ENCODE data around the gene CDK5RAP3.
"Not testable (repeated sequence)": the region's sequence is repeated elsewhere in the genome, so short reads cannot be mapped to it uniquely, and the experiment has no call there.

Gene CDK5RAP3

GRCh38 chr17:47975823-47976205 lies 4.9 kb downstream of the CDK5RAP3 start:
- no peak for DNase-seq (ENCODE audit: low spot score)

GRCh38 chr17:47978324-47978723 lies 7.4 kb downstream of the CDK5RAP3 start:
- peak; percentile 37 for DNase-seq (ENCODE audit: low spot score)

DNA sequence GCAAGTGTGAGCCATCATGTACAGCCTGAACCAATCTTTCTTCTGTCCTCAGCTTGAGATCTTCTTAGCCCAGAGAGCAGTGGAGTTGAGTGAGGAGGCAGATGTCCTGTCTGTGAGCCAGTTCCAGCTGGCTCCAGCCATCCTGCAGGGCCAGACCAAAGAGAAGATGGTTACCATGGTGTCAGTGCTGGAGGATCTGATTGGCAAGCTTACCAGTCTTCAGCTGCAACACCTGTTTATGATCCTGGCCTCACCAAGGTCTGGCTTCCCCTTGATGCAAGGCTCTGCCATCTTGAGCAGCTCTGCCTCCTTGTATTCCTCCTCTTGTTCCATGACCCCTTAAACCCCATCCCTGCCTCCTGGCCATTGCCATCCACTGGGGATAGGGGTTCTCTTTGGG lies 9.6 kb downstream of the CDK5RAP3 start:
- no peak for DNase-seq (ENCODE audit: low spot score)

- DNase-seq (ENCODE audit: low spot score) = no peak
Observed at GRCh38 chr17:47981462-47981861, 10.5 kb downstream of the CDK5RAP3 start.

DNA sequence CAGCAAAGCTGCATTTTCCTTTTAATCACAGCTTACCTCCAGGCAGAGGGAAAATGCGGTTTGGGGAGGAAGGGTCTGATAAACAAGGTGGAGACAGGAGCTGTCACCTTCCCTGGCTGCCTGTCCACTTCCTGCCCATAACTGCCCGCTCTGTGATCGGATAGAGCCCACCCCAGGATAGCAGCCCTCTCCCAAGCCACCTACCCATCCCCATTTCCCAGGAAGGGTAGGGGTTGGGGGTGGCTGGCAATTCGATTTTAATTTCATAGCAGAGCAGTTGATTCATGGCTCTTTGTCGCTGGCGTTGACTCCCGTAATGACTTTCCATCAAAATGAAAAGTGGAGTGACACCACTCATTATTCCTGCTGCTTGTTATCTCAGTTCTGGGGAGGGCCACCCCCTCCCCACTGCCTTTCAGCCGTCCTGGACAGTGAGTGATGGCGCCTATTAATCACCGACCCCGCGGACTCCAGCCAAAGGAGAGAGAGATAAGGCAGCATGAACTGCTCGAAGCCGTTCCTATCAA lies 11.2 kb downstream of the CDK5RAP3 start:
- no peak for DNase-seq (ENCODE audit: low spot score)

DNA sequence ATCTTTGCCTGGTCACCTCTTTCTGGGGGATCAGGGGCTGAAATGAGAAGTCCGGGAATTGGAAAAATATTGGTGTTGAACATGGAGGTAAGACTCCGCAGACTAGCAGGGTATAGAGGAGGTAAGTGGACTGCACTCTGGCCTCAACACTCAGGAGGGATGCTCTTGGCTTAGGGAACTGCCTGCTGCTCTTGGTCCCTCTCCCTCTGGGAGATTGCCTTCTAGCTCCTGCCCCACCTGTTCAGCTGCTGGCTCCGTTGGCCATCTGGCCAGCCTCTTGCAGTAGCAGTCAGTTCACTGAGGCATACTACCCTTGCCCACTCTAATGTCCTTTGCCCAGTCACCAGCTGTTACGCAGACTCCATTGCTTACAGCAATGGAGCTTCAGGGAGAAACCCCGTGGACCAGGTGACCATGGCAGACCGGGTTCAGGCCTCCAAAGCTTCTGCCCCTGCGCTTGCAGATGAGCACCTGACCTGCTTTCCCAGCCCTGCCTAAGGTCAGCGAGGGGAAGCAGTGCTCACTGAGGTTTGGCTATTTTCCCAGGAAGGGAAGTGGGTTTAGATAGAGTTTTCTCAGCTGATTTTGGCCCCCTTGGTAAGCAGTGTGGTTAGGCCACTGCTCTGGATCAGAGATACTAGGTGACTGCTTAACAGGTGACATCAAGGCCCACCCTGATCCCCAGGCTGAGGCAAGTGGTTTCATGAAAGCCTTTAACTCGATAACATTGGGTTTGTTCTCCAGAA lies 11.9 kb downstream of the CDK5RAP3 start:
- DNase-seq (ENCODE audit: low spot score) = no peak

GRCh38 chr17:47983492-47984223 lies 12.7 kb downstream of the CDK5RAP3 start:
- no peak for DNase-seq (ENCODE audit: low spot score)

DNA sequence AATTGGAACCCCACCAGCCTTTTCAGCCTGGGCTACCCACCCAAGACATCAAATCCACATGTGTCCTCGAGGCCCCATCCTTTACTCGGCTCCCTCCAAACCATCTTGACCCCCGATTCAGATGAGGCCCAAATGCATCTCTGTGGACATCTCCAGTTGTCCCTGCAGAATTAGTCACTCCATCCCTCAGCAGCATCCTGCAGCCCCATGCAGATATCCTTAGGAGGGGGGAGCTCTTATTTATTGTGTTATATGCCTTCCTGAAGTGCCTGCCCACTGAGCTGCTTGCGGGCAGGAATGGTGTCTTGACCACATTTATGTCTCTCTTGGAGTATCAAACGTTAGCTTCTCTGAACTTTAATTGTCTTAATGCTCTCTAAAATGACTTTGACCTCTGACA lies 15.6 kb downstream of the CDK5RAP3 start:
- DNase-seq (ENCODE audit: low spot score) = no peak

DNA sequence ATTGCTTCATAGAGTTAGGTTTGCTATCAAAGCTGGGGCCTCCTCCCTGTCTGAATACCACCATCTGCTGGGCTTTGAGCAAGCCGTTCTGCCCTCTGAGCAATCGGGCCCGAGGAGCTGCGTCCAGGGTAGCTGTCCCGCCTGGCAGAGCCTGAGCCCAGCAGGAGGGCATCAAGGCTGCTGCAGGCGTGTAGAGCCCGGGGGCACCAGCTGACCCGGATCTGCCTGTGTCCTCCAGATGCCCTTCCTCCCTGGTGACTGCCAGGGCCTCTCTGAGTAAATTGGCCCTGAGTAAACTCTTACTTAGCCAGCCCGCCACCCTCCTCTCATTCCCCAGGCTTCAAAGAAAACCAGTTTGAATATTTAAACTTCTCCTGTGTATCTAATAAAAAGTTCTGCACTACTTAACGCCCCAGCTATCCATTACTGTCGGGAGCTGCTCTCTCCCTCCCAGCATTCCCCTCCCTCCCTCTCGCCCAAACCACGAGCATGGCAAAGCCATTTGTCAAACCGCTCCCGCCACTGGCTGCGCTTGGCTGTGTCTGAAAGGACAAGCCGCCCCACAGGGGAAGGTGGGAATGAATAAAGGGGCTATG lies 16.4 kb downstream of the CDK5RAP3 start:
- no peak for DNase-seq (ENCODE audit: low spot score)

GRCh38 chr17:47988445-47988844 lies 17.5 kb downstream of the CDK5RAP3 start:
- DNase-seq (ENCODE audit: low spot score) = not testable (repeated sequence)

- DNase-seq (ENCODE audit: low spot score) = no peak
Observed at GRCh38 chr17:47989159-47989558, 18.2 kb downstream of the CDK5RAP3 start.

DNA sequence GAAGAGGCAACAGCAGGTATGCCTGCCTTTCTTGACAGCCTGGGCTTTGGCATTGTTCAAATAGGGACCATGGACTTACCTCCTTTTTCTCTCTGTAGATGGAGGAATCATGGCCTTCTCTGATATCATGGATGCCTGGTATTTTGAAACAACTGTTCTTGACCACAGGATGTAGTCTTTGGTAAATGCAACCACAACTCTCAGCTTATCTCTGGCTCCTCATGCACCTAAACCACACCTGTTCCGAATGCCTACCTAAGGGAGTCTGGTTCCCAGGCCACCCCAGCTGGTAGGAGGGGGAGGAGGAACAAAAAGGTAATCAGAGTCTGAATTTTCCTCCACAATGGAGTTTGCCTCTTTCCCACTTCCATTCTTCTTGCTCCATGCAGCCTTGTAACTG lies 18.8 kb downstream of the CDK5RAP3 start:
- no peak for DNase-seq (ENCODE audit: low spot score)

GRCh38 chr17:47990962-47991731 lies 20.2 kb downstream of the CDK5RAP3 start:
- DNase-seq (ENCODE audit: low spot score) = no peak

DNA sequence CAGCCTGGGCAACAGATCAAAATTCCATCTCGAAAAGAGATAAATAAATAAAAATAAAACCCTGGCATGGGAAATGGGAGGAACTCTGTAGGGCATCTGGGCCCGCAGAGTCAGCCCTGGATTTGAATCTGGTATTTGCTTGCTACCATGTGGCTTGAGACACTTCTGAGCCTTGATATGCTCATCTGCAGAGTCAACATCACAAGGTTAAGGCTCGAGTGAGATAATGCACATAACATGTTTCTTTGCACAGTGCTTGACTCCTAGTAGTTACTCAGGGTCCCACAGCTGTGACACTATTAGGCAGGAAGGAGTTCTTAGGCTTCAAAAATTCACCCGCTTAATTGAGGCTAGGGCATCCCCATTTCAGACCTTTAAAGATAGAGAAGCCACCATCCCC lies 21.3 kb downstream of the CDK5RAP3 start:
- no peak for DNase-seq (ENCODE audit: low spot score)

DNA sequence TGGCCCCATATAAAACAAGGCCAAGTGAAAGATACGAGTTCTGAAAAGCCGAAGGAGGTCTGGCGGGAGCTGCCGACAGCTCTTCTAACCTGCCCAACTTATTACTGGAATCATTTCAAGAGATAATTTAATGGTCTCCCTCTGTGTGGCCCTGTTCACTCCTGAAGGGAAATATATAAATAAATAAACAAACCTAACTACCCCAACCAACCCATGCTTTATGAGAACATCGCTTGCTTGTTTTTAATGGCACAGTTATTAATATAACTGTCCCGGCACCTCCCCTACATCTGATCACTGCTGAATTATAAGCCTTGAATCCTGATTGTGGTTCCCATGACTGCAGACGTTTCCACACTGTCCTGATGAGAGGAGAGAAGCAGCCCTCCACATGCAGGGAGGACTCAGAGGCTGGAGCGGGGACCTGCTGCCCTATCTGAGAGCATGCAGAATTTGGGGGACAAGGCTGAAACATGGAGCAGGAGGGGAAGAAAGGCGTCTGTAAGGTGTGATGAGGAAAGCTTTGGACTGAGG lies 22.2 kb downstream of the CDK5RAP3 start:
- no peak for DNase-seq (ENCODE audit: low spot score)

GRCh38 chr17:47993964-47994363 lies 23.1 kb downstream of the CDK5RAP3 start:
- DNase-seq (ENCODE audit: low spot score) = no peak

- no peak for DNase-seq (ENCODE audit: low spot score)
Observed at GRCh38 chr17:47994724-47995123, 23.8 kb downstream of the CDK5RAP3 start.

DNA sequence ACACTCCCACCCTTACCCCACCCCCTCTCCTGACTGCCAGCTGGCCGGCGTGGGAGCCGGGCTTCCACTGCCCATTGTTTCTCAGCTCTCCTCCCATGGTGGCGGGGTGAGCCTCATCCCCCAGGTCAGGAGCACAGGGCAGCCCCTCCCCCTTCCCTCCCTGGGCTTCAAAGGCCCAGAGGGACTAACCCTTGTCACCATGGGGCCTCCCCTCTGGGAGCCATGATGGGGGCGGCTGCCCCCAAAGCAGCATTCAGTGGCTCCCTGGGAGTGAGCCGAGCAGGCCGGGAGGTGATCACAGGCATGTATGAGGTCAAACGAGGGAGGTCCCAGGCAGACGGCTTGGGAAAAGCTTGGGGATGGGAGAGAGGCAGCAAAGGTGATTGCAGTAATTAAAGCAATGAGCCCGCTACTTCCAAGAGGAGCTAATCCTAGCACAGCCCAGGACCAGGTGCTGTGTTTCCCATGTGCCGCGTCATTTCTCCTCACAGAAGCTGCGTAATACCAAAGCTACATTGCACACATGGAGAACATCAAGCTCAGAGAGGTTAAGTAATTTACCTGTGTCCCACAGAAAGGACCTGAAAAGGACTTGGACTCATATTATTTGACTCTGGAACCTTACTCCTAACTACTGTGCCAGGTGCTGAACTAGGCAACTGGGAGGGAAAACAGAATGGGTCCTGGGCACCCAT lies 24.5 kb downstream of the CDK5RAP3 start:
- no peak for DNase-seq (ENCODE audit: low spot score)

DNA sequence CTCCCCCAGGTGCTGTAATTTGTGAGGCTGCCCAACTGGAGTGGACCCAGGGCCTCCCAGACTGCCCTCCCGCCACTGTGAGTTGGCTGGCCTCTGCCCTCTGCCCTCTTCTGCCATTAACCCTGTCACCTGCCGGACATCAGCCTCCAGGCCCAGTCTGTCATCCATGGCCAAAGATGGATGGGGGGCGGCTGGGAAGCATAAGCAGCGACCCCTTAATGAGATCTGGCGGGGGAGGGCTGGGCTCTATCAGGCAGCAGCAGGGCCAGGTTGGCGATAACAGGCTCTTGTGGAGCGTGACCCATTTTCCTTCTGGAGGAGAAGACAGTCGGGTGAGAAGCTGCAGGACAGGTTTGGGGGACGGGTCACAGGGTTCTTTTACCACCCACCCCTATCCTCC lies 25.3 kb downstream of the CDK5RAP3 start:
- DNase-seq (ENCODE audit: low spot score) = no peak

DNA sequence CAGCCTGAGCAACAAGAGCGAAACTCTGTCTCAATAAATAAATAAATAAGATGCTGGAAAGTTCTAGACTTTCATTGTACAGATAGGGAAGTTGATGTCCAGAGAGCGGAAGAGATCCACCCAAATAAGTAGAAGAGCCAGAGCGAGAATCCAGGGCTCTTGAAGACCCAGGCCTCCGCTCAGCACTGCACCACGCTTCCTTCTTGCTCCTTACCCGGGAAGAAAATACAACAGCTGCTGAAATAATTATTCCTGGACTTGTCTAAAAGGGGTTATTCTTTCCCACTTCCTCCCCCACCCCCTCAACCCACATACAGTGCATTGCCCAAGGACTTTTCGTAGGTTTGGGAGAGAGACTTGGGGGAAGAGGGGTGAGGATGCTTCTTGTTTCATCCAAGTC lies 26.7 kb downstream of the CDK5RAP3 start:
- no peak for DNase-seq (ENCODE audit: low spot score)

DNA sequence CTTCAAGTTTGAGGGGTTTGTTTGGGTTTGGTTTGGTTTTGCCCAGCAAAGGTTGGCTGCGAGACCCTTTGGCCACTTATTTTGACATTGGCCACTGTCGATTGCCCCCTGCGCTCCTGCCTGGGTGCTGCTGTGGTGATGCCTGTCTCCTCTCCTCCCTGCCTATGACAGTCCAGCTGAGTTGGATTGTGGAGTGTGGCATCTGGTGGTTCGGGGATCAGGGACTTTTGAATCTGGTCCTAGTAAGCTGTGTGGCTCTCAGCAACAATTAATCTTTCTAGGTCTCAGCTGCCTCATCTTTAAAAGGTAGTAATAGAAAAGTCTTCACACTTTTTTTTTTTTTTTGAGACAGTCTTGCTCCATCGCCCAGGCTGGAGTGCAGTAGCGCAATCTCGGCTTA lies 27.1 kb downstream of the CDK5RAP3 start:
- no peak for DNase-seq (ENCODE audit: low spot score)

Data from RKO (cell line).